Natural killer cell (primary cell): ENCODE measurements around the gene MAST2. TPM values are rescaled to one million over a fixed set of nuclear protein-coding genes. Genes with fewer than 3 reads are reported as not detected.

Experiments used
- ATAC-seq, 3 donors: fragments of 150-1000 bp in 2 of 3; fragments of 200-7000 bp in 1 of 3; cut with Tn5 transposase; 1 replicate in 1 of 3; 2 replicates in 2 of 3; pipeline ENCODE4 v1.10.0; 2021; ENCODE audit warnings: mild to moderate bottlenecking in 2 of 3, moderate library complexity in 2 of 3
- DNase-seq, 2 donors: peaks; one replicate each; pipeline versions ENCODE4 v3.0.0 to v3.0.0-alpha.2; 2013 to 2021; ENCODE audit warnings: mixed read lengths in 1 of 2
- H3K27ac ChIP-seq: one replicate; pipeline ENCODE4 v1.5.1; 2013; ENCODE audit warnings: mild to moderate bottlenecking, low read length
- H3K27me3 ChIP-seq: one replicate; pipeline ENCODE4 v1.6.1; 2013; ENCODE audit warnings: low read length; ENCODE audit not compliant: control insufficient read depth, insufficient read depth
- H3K36me3 ChIP-seq: one replicate; pipeline ENCODE4 v1.6.1; 2013; ENCODE audit warnings: low read length; ENCODE audit not compliant: control insufficient read depth, insufficient read depth
- H3K4me1 ChIP-seq: one replicate; pipeline ENCODE4 v1.6.1; 2013; ENCODE audit warnings: low read length; ENCODE audit not compliant: control insufficient read depth, insufficient read depth
- H3K4me3 ChIP-seq: one replicate; pipeline ENCODE4 v1.5.1; 2013; ENCODE audit warnings: low read length
- H3K9me3 ChIP-seq: one replicate; pipeline ENCODE4 v1.6.1; 2013; ENCODE audit warnings: low read length; ENCODE audit not compliant: control insufficient read depth, insufficient read depth
- H3K27ac Mint-ChIP-seq, 2 donors: one replicate each; pipeline ENCODE4 v1.8.0; 2022; ENCODE audit warnings: mild to moderate bottlenecking in 2 of 2, mixed read lengths in 2 of 2, moderate library complexity in 1 of 2
- H3K27me3 Mint-ChIP-seq, 2 donors: one replicate each; pipeline ENCODE4 v1.8.0; 2022; ENCODE audit warnings: low read depth in 2 of 2, mixed read lengths in 2 of 2
- H3K36me3 Mint-ChIP-seq: one replicate; pipeline ENCODE4 v1.8.0; 2022; ENCODE audit warnings: mixed read lengths
- H3K4me1 Mint-ChIP-seq, 2 donors: one replicate each; pipeline ENCODE4 v1.8.0; 2022; ENCODE audit warnings: mixed read lengths in 2 of 2
- H3K4me3 Mint-ChIP-seq: one replicate; pipeline ENCODE4 v1.8.0; 2022; ENCODE audit warnings: mild to moderate bottlenecking, moderate library complexity, mixed read lengths
- H3K9me3 Mint-ChIP-seq, 2 donors: one replicate each; pipeline ENCODE4 v1.8.0; 2022; ENCODE audit warnings: mixed read lengths in 2 of 2
- CTCF ChIP-seq: fragments of 200-600 bp; IDR thresholded peaks from one replicate; pipeline ENCODE4 v1.8.0; 2022; ENCODE audit warnings: antibody characterized with exemption
- WGBS: methylation state at CpG from one replicate; pipeline ENCODE4 v1.1.7; 2013; ENCODE audit warnings: missing lambda C conversion rate; ENCODE audit not compliant: insufficient coverage; 5-methylcytosine and 5-hydroxymethylcytosine counted together
- intact Hi-C: fragments of 100-400 bp; cut with micrococcal nuclease; formaldehyde crosslinking; loops from one replicate; pipeline ENCODE4 v1.14.2; 2022
- total RNA-seq, 4 donors: library from RNA; stranded (reverse); fragments of 120-200 nt in 1 of 4; gene quantifications; one replicate each; pipeline versions ENCODE4 v1.2.3 to v1.2.4, GENCODE V29; 2013 to 2022

The MAST2 gene
- total RNA-seq, 3 donors from 2014 or later (not counting 1 experiment from before 2014, with no cell fraction given) = 25.3 to 28.6 (median 27.9) TPM

- Histone ChIP-seq H3K36me3 (no peaks in the 10 kb centered on the region), H3K9me3 (no peaks in the 10 kb centered on the region), H3K27ac (no peak overlapping the region), H3K4me3 (no peak overlapping the region), H3K4me1 (no peaks in the 10 kb centered on the region), H3K27me3 (no peaks in the 10 kb centered on the region)
- ATAC-seq = no peak
- Mint-ChIP-seq H3K27ac (no peak overlapping the region), H3K9me3 (peaks cover 0 to 6% of the 10 kb centered on the region in 2 donors), H3K4me3 (no peak overlapping the region), H3K27me3 (no peaks in the 10 kb centered on the region), H3K36me3 (peaks cover 12% of the 10 kb centered on the region), H3K4me1 (peaks cover 7 to 8% of the 10 kb centered on the region in 2 donors)
- WGBS = 95% methylated on average over 2 of the region's 3 CpGs
- intact Hi-C loops = no loop called here
- DNase-seq = no peak
- TF ChIP-seq CTCF = no peak
Observed at GRCh38 chr1:45846931-45847330, 43.5 kb downstream of the MAST2 start.

DNA sequence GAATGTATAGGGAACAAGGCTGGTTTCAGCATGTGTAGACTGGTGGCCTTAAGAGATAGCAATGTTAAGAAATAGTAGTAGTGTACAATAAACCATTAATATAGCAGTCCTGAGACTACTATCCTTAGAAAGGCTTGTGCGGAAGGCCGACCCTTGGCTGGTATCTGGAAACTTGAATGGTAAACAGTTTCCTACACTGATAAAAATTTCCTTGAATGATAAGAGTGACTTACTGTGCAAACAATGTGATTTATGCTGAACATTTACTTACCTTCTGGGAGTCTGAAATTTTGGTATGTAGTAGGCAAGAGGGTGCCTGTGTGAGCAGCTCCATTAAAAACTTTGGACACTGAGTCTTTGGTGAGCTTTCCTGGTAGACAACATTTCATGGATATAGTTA, 44.7 kb downstream of the MAST2 start:
- ATAC-seq = no peak
- no peak for TF ChIP-seq CTCF
- Mint-ChIP-seq H3K27ac (no peak overlapping the region), H3K27me3 (no peaks in the 10 kb centered on the region), H3K4me1 (peaks cover 5 to 6% of the 10 kb centered on the region in 2 donors), H3K36me3 (peaks cover 12% of the 10 kb centered on the region), H3K4me3 (no peak overlapping the region), H3K9me3 (peaks cover 0 to 6% of the 10 kb centered on the region in 2 donors)
- no peaks in the 10 kb centered on the region for H3K36me3 ChIP-seq
- no peak overlapping the region for H3K4me3 ChIP-seq
- intact Hi-C loops = no loop called here
- DNase-seq = no peak
- H3K4me1 ChIP-seq = no peaks in the 10 kb centered on the region
- no peaks in the 10 kb centered on the region for H3K27me3 ChIP-seq
- H3K9me3 ChIP-seq = no peaks in the 10 kb centered on the region
- H3K27ac ChIP-seq = no peak overlapping the region
- 100% methylated on average over 2 of the region's 2 CpGs for WGBS

DNA sequence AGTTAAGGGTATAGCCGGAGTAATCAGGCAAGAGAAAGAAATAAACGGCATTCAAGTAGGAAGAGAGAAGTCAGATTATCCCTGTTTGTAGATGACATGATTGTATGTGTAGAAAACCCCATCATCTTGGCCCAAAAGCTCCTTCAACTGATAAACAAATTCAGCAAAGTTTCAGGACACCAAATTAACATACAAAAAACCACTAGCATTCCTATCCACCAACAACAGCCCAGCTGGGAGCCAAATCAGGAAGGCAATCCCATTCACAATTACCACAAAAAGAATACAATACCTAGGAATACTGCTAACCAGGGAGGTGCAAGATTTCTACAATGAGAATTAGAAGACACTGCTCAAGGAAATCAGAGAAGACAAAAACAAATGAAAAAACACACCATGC, 45.3 kb downstream of the MAST2 start:
- WGBS = 100% methylated on average over 2 of the region's 2 CpGs
- Histone ChIP-seq H3K9me3 (no peaks in the 10 kb centered on the region), H3K27ac (no peak overlapping the region), H3K4me1 (no peaks in the 10 kb centered on the region), H3K36me3 (no peaks in the 10 kb centered on the region), H3K4me3 (no peak overlapping the region), H3K27me3 (no peaks in the 10 kb centered on the region)
- no peak overlapping the region for H3K27ac Mint-ChIP-seq
- peaks cover 0 to 6% of the 10 kb centered on the region in 2 donors for H3K9me3 Mint-ChIP-seq
- no peak overlapping the region for H3K4me3 Mint-ChIP-seq
- no peaks in the 10 kb centered on the region for H3K27me3 Mint-ChIP-seq
- TF ChIP-seq CTCF = no peak
- intact Hi-C loops = no loop called here
- H3K4me1 Mint-ChIP-seq = no peaks in the 10 kb centered on the region
- ATAC-seq (no peak), DNase-seq (no peak)
- peaks cover 12% of the 10 kb centered on the region for H3K36me3 Mint-ChIP-seq

DNA sequence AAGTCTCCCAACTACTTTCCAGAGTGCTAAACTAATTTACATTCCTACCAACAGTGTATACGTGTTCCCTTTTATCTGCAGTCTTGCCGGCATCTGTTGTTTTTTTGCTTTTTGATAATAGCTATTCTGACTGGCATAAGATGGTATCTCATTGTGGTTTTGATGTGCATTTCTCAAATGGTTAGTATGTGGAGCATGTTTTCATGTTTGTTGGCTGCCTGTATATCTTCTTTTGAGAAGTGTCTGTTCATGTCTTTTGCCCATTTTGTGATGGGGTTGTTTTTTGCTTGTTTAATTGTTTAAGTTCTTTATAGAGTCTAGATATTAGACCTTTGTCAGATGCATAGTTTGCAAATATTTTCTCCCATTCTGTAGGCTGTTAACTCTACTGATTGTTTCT, 46.6 kb downstream of the MAST2 start:
- Histone ChIP-seq H3K36me3 (no peaks in the 10 kb centered on the region), H3K4me3 (no peak overlapping the region), H3K9me3 (no peaks in the 10 kb centered on the region), H3K4me1 (no peaks in the 10 kb centered on the region), H3K27ac (no peak overlapping the region), H3K27me3 (no peaks in the 10 kb centered on the region)
- ATAC-seq (no peak), DNase-seq (no peak)
- intact Hi-C loops = no loop called here
- Mint-ChIP-seq H3K9me3 (peaks cover 0 to 6% of the 10 kb centered on the region in 2 donors), H3K36me3 (peaks cover 12% of the 10 kb centered on the region), H3K27me3 (no peaks in the 10 kb centered on the region), H3K4me3 (no peak overlapping the region), H3K4me1 (no peaks in the 10 kb centered on the region), H3K27ac (no peak overlapping the region)
- WGBS = 100% methylated on average over 2 of the region's 2 CpGs
- no peak for TF ChIP-seq CTCF
